ENCODE measurements around the gene PPP1R13B.

Gene PPP1R13B

GRCh38 chr14:103858063-103858781 lies 10.8 kb upstream of the PPP1R13B start:
- no peak for DNase-seq (ENCODE audit: low read depth)
- no peak overlapping the region for H3K4me3 ChIP-seq (ENCODE audit: control insufficient read depth, low read depth, low read length)
- TF ChIP-seq, protein P1, sequence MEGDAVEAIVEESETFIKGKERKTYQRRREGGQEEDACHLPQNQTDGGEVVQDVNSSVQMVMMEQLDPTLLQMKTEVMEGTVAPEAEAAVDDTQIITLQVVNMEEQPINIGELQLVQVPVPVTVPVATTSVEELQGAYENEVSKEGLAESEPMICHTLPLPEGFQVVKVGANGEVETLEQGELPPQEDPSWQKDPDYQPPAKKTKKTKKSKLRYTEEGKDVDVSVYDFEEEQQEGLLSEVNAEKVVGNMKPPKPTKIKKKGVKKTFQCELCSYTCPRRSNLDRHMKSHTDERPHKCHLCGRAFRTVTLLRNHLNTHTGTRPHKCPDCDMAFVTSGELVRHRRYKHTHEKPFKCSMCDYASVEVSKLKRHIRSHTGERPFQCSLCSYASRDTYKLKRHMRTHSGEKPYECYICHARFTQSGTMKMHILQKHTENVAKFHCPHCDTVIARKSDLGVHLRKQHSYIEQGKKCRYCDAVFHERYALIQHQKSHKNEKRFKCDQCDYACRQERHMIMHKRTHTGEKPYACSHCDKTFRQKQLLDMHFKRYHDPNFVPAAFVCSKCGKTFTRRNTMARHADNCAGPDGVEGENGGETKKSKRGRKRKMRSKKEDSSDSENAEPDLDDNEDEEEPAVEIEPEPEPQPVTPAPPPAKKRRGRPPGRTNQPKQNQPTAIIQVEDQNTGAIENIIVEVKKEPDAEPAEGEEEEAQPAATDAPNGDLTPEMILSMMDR (IDR thresholded peaks at IDR 0.05; ENCODE audit: control insufficient read depth, insufficient read depth, low read depth, low read length, missing control alignments) = no peak

GRCh38 chr14:103857256-103857655 lies 9.9 kb upstream of the PPP1R13B start:
- H3K4me3 ChIP-seq (ENCODE audit: control insufficient read depth, low read depth, low read length) = no peak overlapping the region
- TF ChIP-seq, protein P1 (IDR thresholded peaks at IDR 0.05; ENCODE audit: control insufficient read depth, insufficient read depth, low read depth, low read length, missing control alignments) = no peak
- no peak for DNase-seq (ENCODE audit: low read depth)

DNA sequence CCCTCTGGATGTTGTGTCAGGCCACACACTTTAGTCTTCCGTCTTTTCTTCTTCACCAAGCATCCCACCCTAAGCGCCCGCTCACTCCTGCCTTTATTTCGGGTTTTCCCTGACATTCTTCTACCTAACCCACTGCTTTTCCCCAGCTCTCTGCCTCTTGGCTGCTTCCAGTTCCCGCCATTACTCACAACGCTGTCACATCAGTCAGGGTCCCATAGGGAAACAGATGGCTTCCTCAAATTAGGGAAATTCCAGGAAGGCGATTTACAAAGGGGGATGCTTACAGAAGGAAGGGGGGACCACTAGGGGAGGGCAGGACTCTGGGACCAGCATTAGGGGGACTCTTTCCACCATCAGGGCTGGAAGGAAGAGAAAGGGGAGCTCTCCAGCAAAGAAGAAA lies 9.2 kb upstream of the PPP1R13B start:
- TF ChIP-seq, protein P1 (IDR thresholded peaks at IDR 0.05; ENCODE audit: control insufficient read depth, insufficient read depth, low read depth, low read length, missing control alignments) = no peak
- no peak for DNase-seq (ENCODE audit: low read depth)
- H3K4me3 ChIP-seq (ENCODE audit: control insufficient read depth, low read depth, low read length) = no peak overlapping the region

GRCh38 chr14:103856105-103856504 lies 8.7 kb upstream of the PPP1R13B start:
- TF ChIP-seq, protein P1 (IDR thresholded peaks at IDR 0.05; ENCODE audit: control insufficient read depth, insufficient read depth, low read depth, low read length, missing control alignments) = no peak
- no peak for DNase-seq (ENCODE audit: low read depth)

DNA sequence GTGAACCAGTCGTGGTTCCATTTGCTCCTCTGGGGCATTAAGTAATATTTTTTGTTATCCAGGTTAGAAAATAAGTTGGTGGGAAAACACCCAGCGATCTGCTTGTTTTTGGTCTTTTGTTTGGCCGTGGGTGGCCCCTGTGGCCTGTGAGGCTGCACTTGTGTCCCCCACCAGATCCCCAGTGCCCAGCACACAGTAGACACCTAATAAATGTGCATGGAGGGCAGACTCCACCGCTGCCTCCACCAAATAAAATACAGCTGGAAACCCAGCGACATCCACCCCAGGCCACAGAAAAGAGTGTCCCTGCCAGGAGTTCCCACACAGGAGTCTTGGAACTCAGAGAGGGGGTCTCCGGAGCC lies 8.3 kb upstream of the PPP1R13B start:
- DNase-seq (ENCODE audit: low read depth) = no peak
- TF ChIP-seq, protein P1 (IDR thresholded peaks at IDR 0.05; ENCODE audit: control insufficient read depth, insufficient read depth, low read depth, low read length, missing control alignments) = no peak
- no peak overlapping the region for H3K4me3 ChIP-seq (ENCODE audit: control insufficient read depth, low read depth, low read length)

More at GRCh38 chr14:103856105-103856504, 8.7 kb upstream of the PPP1R13B start:
- H3K4me3 ChIP-seq (ENCODE audit: control insufficient read depth, low read depth, low read length) = no peak overlapping the region

- TF ChIP-seq, protein P1 (IDR thresholded peaks at IDR 0.05; ENCODE audit: control insufficient read depth, insufficient read depth, low read depth, low read length, missing control alignments) = no peak
- H3K4me3 ChIP-seq (ENCODE audit: control insufficient read depth, low read depth, low read length) = no peak overlapping the region
- DNase-seq (ENCODE audit: low read depth) = no peak
These were observed 7.7 kb upstream of the PPP1R13B start for GRCh38 chr14:103854822-103855733.
